Measurements from ENCODE around the gene HPCAL4.
A peak's percentile ranks its signal among the peaks of the same experiment; 100 is the strongest.

Gene HPCAL4

DNA sequence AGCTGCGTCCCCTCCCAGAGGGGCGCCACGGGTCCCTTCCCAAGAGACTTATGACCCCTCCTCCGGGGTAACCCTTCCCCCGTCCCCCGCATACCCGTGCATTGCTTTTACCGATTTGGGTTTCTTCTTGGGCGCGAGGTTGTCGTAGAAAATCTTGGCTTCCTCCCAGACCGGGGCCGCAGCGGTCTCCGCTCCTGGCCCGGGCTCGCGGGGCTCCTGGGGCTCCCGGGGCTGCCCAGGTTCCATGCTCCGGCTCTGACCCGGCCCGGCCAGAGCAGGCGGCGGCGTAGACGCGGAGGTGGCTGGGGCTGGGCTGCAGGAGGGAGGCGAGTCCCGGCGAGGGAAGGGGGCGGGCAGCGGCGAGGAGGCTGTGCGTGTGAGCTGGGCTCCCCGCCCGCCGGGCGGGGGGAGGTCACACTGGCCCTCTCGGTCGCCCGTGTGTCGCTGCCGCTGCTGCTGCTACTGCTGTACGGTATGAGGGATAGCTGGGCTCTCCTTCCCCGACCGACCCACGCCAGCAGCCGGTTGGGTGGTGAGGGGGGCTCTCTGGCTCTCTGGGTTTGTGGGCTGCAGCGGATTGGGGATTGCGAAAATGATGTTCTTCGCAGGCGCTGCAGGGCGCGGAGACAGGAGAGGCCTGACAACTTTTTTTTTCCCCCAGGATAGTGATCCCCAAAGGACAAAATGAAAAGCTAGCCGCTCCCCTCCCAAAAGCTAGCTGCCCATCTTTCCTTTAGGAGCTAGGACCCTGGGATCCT, 19.3 kb downstream of the HPCAL4 start, which contains the start of gene NT5C1A:
NT5C1A (minus strand) TSS at position 315 of the 758 bp plus-strand sequence; CDS start at position 246, 69 bp downstream.
- H2BK12ac ChIP-seq (ENCODE audit: low read length in 2 of 2), result no peak within 1 kb of the TSS
- no peaks in the 10 kb centered on the region for H3K36me3 ChIP-seq (ENCODE audit: control insufficient read depth in 1 of 2, insufficient read depth in 2 of 2, low read depth in 1 of 2, low read length in 2 of 2)
- H3K27me3 ChIP-seq (ENCODE audit: control insufficient read depth in 1 of 2, insufficient read depth in 1 of 2, low read length in 2 of 2), result peaks cover 78 to 88% of the 10 kb centered on the region in 2 experiments
- H4K91ac ChIP-seq (ENCODE audit: low read length), result no peak within 1 kb of the TSS
- peak within 1 kb of the TSS in 1 of 2 experiments; percentile 63 for H3K23ac ChIP-seq (ENCODE audit: low read length in 2 of 2)
- H3K14ac ChIP-seq (ENCODE audit: low read length in 2 of 2), result peak within 1 kb of the TSS in 1 of 2 experiments; percentile 46
- H3K4me2 ChIP-seq (ENCODE audit: low read length, poor library complexity, severe bottlenecking), result peak within 1 kb of the TSS; percentile 83
- H3K9ac ChIP-seq (ENCODE audit: low read length), result no peak within 1 kb of the TSS
- peaks cover 8% of the 10 kb centered on the region for H3K9me3 ChIP-seq (ENCODE audit: control insufficient read depth, low read length)
- H3K4me1 ChIP-seq (ENCODE audit: control insufficient read depth, insufficient read depth, low read depth, low read length), result peaks cover 14% of the 10 kb centered on the region
- H3K27ac ChIP-seq (ENCODE audit: low read length, poor library complexity, severe bottlenecking), result no peak within 1 kb of the TSS
- peak within 1 kb of the TSS; percentile 38 to 64 for H3K4me3 ChIP-seq (ENCODE audit: insufficient read depth in 1 of 2, low read depth in 1 of 2, low read length in 2 of 2)
- no peak within 1 kb of the TSS for H2BK5ac ChIP-seq (ENCODE audit: low read depth, low read length, poor library complexity, severe bottlenecking)
- no peak within 1 kb of the TSS for H2BK15ac ChIP-seq (ENCODE audit: low read depth, poor library complexity, severe bottlenecking)
- no peak within 1 kb of the TSS for H3K4ac ChIP-seq (ENCODE audit: low read depth in 1 of 2, low read length in 2 of 2)
- no peak within 1 kb of the TSS for H2AK5ac ChIP-seq (ENCODE audit: low read length, severe bottlenecking)
- H3K18ac ChIP-seq (ENCODE audit: low read depth in 1 of 2, low read length in 2 of 2), result no peak within 1 kb of the TSS
- DNase-seq, result peak; percentile 39
- H3K79me1 ChIP-seq (replicated peaks; ENCODE audit: low read length, poor library complexity, severe bottlenecking), result no peaks in the 10 kb centered on the region
- peak within 1 kb of the TSS; percentile 62 for H2AFZ ChIP-seq (ENCODE audit: low read depth, low read length)
- peak within 1 kb of the TSS; percentile 24 for H4K8ac ChIP-seq (ENCODE audit: low read length)
- WGBS, result 4% methylated on average over 37 of the region's 55 CpGs
- H2BK120ac ChIP-seq (ENCODE audit: low read depth, low read length), result no peak within 1 kb of the TSS

DNA sequence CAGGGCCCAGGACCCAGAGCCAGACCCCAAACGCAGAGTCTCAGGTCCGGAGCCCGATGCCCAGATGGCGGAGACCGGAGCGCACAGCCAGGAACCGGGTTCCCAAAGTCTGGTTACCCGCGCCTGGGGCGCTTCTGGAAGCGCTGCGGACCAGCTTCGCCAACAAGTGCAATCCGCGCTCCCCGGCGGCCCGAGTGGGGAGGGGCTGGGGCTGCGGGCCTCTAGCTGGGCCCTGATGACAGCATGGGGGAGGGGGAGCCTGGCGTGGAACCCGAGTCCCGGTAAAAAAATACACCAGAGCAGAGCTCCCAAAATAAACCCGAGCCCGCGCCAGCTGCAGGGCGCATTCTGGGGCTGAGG, 19.8 kb downstream of the HPCAL4 start:
- Histone ChIP-seq H3K9ac (ENCODE audit: low read length) (no peak overlapping the region), H2BK12ac (ENCODE audit: low read length in 2 of 2) (no peak overlapping the region), H4K8ac (ENCODE audit: low read length) (no peak overlapping the region), H3K4me2 (ENCODE audit: low read length, poor library complexity, severe bottlenecking) (peak overlapping the region; percentile 83), H3K27ac (ENCODE audit: low read length, poor library complexity, severe bottlenecking) (no peak overlapping the region), H3K9me3 (ENCODE audit: control insufficient read depth, low read length) (peaks cover 8% of the 10 kb centered on the region), H3K4ac (ENCODE audit: low read depth in 1 of 2, low read length in 2 of 2) (no peak overlapping the region), H3K4me3 (ENCODE audit: insufficient read depth in 1 of 2, low read depth in 1 of 2, low read length in 2 of 2) (peak overlapping the region in 1 of 2 experiments; percentile 64), H3K14ac (ENCODE audit: low read length in 2 of 2) (no peak overlapping the region), H2BK120ac (ENCODE audit: low read depth, low read length) (no peak overlapping the region), H3K79me1 (replicated peaks; ENCODE audit: low read length, poor library complexity, severe bottlenecking) (no peaks in the 10 kb centered on the region), H3K27me3 (ENCODE audit: control insufficient read depth in 1 of 2, insufficient read depth in 1 of 2, low read length in 2 of 2) (peaks cover 82 to 88% of the 10 kb centered on the region in 2 experiments), H3K23ac (ENCODE audit: low read length in 2 of 2) (no peak overlapping the region), H2AK5ac (ENCODE audit: low read length, severe bottlenecking) (no peak overlapping the region), H3K4me1 (ENCODE audit: control insufficient read depth, insufficient read depth, low read depth, low read length) (peaks cover 14% of the 10 kb centered on the region), H2BK15ac (ENCODE audit: low read depth, poor library complexity, severe bottlenecking) (no peak overlapping the region), H4K91ac (ENCODE audit: low read length) (no peak overlapping the region), H3K18ac (ENCODE audit: low read depth in 1 of 2, low read length in 2 of 2) (no peak overlapping the region), H2BK5ac (ENCODE audit: low read depth, low read length, poor library complexity, severe bottlenecking) (no peak overlapping the region), H2AFZ (ENCODE audit: low read depth, low read length) (no peak overlapping the region), H3K36me3 (ENCODE audit: control insufficient read depth in 1 of 2, insufficient read depth in 2 of 2, low read depth in 1 of 2, low read length in 2 of 2) (no peaks in the 10 kb centered on the region)
- DNase-seq, result no peak
- WGBS, result 9% methylated on average over 26 of the region's 26 CpGs

DNA sequence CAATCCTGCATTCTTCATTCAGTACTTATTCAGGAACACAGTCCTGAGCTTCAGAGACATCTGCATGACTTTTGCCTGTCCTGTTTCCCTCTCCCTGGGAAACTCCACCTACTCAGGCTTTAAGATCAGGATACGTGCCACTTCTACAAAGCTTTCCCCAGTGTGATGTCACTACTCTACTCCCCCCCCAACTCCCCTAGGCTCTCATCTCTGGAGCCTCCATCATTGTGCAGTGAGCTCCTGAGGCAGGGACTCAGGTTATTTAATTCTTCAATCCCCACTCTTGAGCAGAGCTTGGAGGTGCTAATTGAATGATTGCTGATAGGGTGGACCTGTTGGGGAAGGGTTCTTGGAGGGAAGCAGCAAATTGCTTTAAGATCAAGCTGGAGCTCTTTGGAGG, 20.5 kb downstream of the HPCAL4 start:
- Histone ChIP-seq H3K36me3 (ENCODE audit: control insufficient read depth in 1 of 2, insufficient read depth in 2 of 2, low read depth in 1 of 2, low read length in 2 of 2) (no peaks in the 10 kb centered on the region), H3K4ac (ENCODE audit: low read depth in 1 of 2, low read length in 2 of 2) (no peak overlapping the region), H3K9me3 (ENCODE audit: control insufficient read depth, low read length) (peaks cover 8% of the 10 kb centered on the region), H4K91ac (ENCODE audit: low read length) (no peak overlapping the region), H3K4me2 (ENCODE audit: low read length, poor library complexity, severe bottlenecking) (no peak overlapping the region), H2BK12ac (ENCODE audit: low read length in 2 of 2) (no peak overlapping the region), H3K79me1 (replicated peaks; ENCODE audit: low read length, poor library complexity, severe bottlenecking) (no peaks in the 10 kb centered on the region), H3K4me3 (ENCODE audit: insufficient read depth in 1 of 2, low read depth in 1 of 2, low read length in 2 of 2) (no peak overlapping the region), H2BK5ac (ENCODE audit: low read depth, low read length, poor library complexity, severe bottlenecking) (no peak overlapping the region), H3K18ac (ENCODE audit: low read depth in 1 of 2, low read length in 2 of 2) (no peak overlapping the region), H3K4me1 (ENCODE audit: control insufficient read depth, insufficient read depth, low read depth, low read length) (peaks cover 14% of the 10 kb centered on the region), H3K23ac (ENCODE audit: low read length in 2 of 2) (no peak overlapping the region), H4K8ac (ENCODE audit: low read length) (no peak overlapping the region), H2AFZ (ENCODE audit: low read depth, low read length) (no peak overlapping the region), H2BK15ac (ENCODE audit: low read depth, poor library complexity, severe bottlenecking) (no peak overlapping the region), H3K14ac (ENCODE audit: low read length in 2 of 2) (no peak overlapping the region), H3K27me3 (ENCODE audit: control insufficient read depth in 1 of 2, insufficient read depth in 1 of 2, low read length in 2 of 2) (peaks cover 89 to 94% of the 10 kb centered on the region in 2 experiments), H2AK5ac (ENCODE audit: low read length, severe bottlenecking) (no peak overlapping the region), H2BK120ac (ENCODE audit: low read depth, low read length) (no peak overlapping the region), H3K27ac (ENCODE audit: low read length, poor library complexity, severe bottlenecking) (no peak overlapping the region), H3K9ac (ENCODE audit: low read length) (no peak overlapping the region)
- no peak for DNase-seq
- 4% methylated on average over 1 of the region's 1 CpG for WGBS

DNA sequence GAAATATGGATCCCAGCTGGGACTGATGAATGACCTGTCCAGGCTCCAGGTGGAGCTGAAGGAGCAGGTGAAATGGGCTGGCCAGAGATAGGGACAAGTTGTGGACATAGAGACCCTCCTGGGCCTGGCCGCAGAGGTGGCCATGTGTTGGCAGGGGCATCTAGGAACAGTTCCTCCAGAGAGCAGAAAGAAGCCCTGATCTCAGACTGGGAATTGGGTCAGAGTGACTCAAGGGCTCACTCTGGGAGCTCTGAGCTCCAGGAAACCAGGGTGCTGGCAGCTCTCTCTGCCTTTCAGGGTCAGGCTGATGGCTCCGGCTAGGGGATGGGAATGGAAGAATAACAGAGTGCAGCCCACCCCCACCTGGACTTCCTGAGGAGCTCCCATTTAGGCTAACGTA, 22.3 kb downstream of the HPCAL4 start:
- Histone ChIP-seq H3K9me3 (ENCODE audit: control insufficient read depth, low read length) (peaks cover 6% of the 10 kb centered on the region), H3K4ac (ENCODE audit: low read depth in 1 of 2, low read length in 2 of 2) (no peak overlapping the region), H3K9ac (ENCODE audit: low read length) (no peak overlapping the region), H3K27ac (ENCODE audit: low read length, poor library complexity, severe bottlenecking) (no peak overlapping the region), H2BK12ac (ENCODE audit: low read length in 2 of 2) (no peak overlapping the region), H3K18ac (ENCODE audit: low read depth in 1 of 2, low read length in 2 of 2) (no peak overlapping the region), H2BK15ac (ENCODE audit: low read depth, poor library complexity, severe bottlenecking) (no peak overlapping the region), H3K36me3 (ENCODE audit: control insufficient read depth in 1 of 2, insufficient read depth in 2 of 2, low read depth in 1 of 2, low read length in 2 of 2) (no peaks in the 10 kb centered on the region), H3K23ac (ENCODE audit: low read length in 2 of 2) (no peak overlapping the region), H3K4me2 (ENCODE audit: low read length, poor library complexity, severe bottlenecking) (no peak overlapping the region), H2AK5ac (ENCODE audit: low read length, severe bottlenecking) (no peak overlapping the region), H2BK5ac (ENCODE audit: low read depth, low read length, poor library complexity, severe bottlenecking) (no peak overlapping the region), H2AFZ (ENCODE audit: low read depth, low read length) (no peak overlapping the region), H3K4me3 (ENCODE audit: insufficient read depth in 1 of 2, low read depth in 1 of 2, low read length in 2 of 2) (no peak overlapping the region), H2BK120ac (ENCODE audit: low read depth, low read length) (no peak overlapping the region), H3K79me1 (replicated peaks; ENCODE audit: low read length, poor library complexity, severe bottlenecking) (no peaks in the 10 kb centered on the region), H4K91ac (ENCODE audit: low read length) (no peak overlapping the region), H3K14ac (ENCODE audit: low read length in 2 of 2) (no peak overlapping the region), H3K27me3 (ENCODE audit: control insufficient read depth in 1 of 2, insufficient read depth in 1 of 2, low read length in 2 of 2) (peaks cover 85 to 88% of the 10 kb centered on the region in 2 experiments), H3K4me1 (ENCODE audit: control insufficient read depth, insufficient read depth, low read depth, low read length) (peaks cover 14% of the 10 kb centered on the region), H4K8ac (ENCODE audit: low read length) (no peak overlapping the region)
- no peak for DNase-seq
- WGBS, result 89% methylated on average over 3 of the region's 3 CpGs
